Measurements from ENCODE around the gene AGXT. TPM values are rescaled to one million over a fixed set of nuclear protein-coding genes. Genes with fewer than 3 reads are reported as not detected.
A peak's percentile ranks its signal among the peaks of the same experiment; 100 is the strongest.

The AGXT gene
- total and polyA plus RNA-seq, 10 donors: 0.61 to 4.5 (median 1.6) TPM; not detected in 1

- TF ChIP-seq POLR2AphosphoS5 (IDR thresholded peaks at IDR 0.05) (peak; percentile 39 to 49 (median 45)), POLR2A (IDR thresholded peaks at IDR 0.05) (no peak)
- TF ChIP-seq, protein P1, sequence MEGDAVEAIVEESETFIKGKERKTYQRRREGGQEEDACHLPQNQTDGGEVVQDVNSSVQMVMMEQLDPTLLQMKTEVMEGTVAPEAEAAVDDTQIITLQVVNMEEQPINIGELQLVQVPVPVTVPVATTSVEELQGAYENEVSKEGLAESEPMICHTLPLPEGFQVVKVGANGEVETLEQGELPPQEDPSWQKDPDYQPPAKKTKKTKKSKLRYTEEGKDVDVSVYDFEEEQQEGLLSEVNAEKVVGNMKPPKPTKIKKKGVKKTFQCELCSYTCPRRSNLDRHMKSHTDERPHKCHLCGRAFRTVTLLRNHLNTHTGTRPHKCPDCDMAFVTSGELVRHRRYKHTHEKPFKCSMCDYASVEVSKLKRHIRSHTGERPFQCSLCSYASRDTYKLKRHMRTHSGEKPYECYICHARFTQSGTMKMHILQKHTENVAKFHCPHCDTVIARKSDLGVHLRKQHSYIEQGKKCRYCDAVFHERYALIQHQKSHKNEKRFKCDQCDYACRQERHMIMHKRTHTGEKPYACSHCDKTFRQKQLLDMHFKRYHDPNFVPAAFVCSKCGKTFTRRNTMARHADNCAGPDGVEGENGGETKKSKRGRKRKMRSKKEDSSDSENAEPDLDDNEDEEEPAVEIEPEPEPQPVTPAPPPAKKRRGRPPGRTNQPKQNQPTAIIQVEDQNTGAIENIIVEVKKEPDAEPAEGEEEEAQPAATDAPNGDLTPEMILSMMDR (IDR thresholded peaks at IDR 0.05 in 8 of 11, conservative IDR thresholded peaks at IDR 0.05 in 3 of 11): peak; percentile 86 to 99 (median 94)
Measured at GRCh38 chr2:240851078-240851991, 17.3 kb upstream of the AGXT start.

GRCh38 chr2:240852671-240853314 lies 15.8 kb upstream of the AGXT start:
- 83 to 85% (median 83%) methylated on average over 14 to 15 of the region's 15 CpGs for WGBS, 5 donors
- peak; percentile 73 for DNase-seq
- intact Hi-C loops (cut with DNase I; ENCODE audit: low total_unique reads): loop anchor here (10.0 kb wide), 1 partner anchor 212 kb away; no protein-coding TSS in a partner anchor

More at GRCh38 chr2:240851078-240851991, 17.3 kb upstream of the AGXT start:
- peak; percentile 91 for DNase-seq
- Histone ChIP-seq H3K9me3 (peaks cover 0 to 24% (median 19%) of the 10 kb centered on the region in 8 donors), H3K36me3 (no peaks in the 10 kb centered on the region), H3K27ac (no peak overlapping the region), H3K4me3 (no peak overlapping the region), H3K27me3 (replicated peaks in 1 of 7) (peaks cover 0 to 9% (median 0%) of the 10 kb centered on the region in 7 donors), H3K4me1 (peaks cover 0 to 10% (median 3%) of the 10 kb centered on the region in 6 donors)
- 43 to 49% (median 44%) methylated on average over 25 to 33 of the region's 33 CpGs for WGBS, 5 donors
- intact Hi-C loops (cut with DNase I; ENCODE audit: low total_unique reads): loop anchor here (10.0 kb wide), 1 partner anchor 213 kb away; no protein-coding TSS in a partner anchor

DNA sequence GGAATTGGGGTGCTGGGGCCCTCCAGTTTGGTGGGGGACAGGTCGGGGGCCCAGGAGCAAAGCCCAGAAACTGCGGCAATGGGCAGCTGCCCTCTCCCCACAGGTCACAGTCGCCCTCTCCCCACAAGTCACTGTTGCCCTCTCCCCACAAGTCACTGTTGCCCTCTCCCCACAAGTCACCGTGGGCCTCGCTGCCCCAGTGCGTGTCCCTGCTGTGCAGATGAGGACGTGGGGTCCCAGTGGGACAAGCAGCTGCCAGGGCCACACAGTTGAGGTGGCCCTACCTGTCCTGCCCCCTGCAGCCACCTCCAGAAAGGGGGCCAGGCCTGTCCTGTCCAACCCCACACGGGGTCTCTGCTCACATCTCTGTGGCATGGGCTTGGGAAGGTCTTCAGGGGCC lies 13.0 kb upstream of the AGXT start:
- intact Hi-C loops (cut with DNase I; ENCODE audit: low total_unique reads): loop anchor here (10.0 kb wide), 1 partner anchor 209 kb away; no protein-coding TSS in a partner anchor
- Histone ChIP-seq H3K27ac (no peak overlapping the region), H3K36me3 (no peaks in the 10 kb centered on the region), H3K9me3 (peaks cover 0 to 24% (median 19%) of the 10 kb centered on the region in 8 donors), H3K27me3 (replicated peaks in 1 of 7) (peaks cover 0 to 9% (median 0%) of the 10 kb centered on the region in 7 donors), H3K4me1 (peaks cover 0 to 10% (median 3%) of the 10 kb centered on the region in 6 donors), H3K4me3 (no peak overlapping the region)
- no peak for DNase-seq
- 91 to 95% (median 93%) methylated on average over 7 to 8 of the region's 8 CpGs for WGBS, 5 donors
- TF ChIP-seq POLR2A (IDR thresholded peaks at IDR 0.05): no peak
- TF ChIP-seq, protein P1 (IDR thresholded peaks at IDR 0.05 in 8 of 11, conservative IDR thresholded peaks at IDR 0.05 in 3 of 11): no peak
- TF ChIP-seq POLR2AphosphoS5 (IDR thresholded peaks at IDR 0.05): no peak

More at GRCh38 chr2:240852671-240853314, 15.8 kb upstream of the AGXT start:
- Histone ChIP-seq H3K4me3 (no peak overlapping the region), H3K9me3 (peaks cover 0 to 24% (median 19%) of the 10 kb centered on the region in 8 donors), H3K27ac (no peak overlapping the region), H3K4me1 (peaks cover 0 to 10% (median 3%) of the 10 kb centered on the region in 6 donors), H3K36me3 (no peaks in the 10 kb centered on the region), H3K27me3 (replicated peaks in 1 of 7) (peaks cover 0 to 9% (median 0%) of the 10 kb centered on the region in 7 donors)
- TF ChIP-seq POLR2AphosphoS5 (IDR thresholded peaks at IDR 0.05) (no peak), POLR2A (IDR thresholded peaks at IDR 0.05) (no peak)
- TF ChIP-seq, protein P1 (IDR thresholded peaks at IDR 0.05 in 8 of 11, conservative IDR thresholded peaks at IDR 0.05 in 3 of 11): no peak
